ENCODE data around the gene GLRA2. TPM values are rescaled to one million over a fixed set of nuclear protein-coding genes. Genes with fewer than 3 reads are reported as not detected.
"Not testable (repeated sequence)": the region's sequence is repeated elsewhere in the genome, so short reads cannot be mapped to it uniquely, and the experiment has no call there.

Gene GLRA2
- polyA plus RNA-seq, 1 donor, result 1.0 TPM

DNA sequence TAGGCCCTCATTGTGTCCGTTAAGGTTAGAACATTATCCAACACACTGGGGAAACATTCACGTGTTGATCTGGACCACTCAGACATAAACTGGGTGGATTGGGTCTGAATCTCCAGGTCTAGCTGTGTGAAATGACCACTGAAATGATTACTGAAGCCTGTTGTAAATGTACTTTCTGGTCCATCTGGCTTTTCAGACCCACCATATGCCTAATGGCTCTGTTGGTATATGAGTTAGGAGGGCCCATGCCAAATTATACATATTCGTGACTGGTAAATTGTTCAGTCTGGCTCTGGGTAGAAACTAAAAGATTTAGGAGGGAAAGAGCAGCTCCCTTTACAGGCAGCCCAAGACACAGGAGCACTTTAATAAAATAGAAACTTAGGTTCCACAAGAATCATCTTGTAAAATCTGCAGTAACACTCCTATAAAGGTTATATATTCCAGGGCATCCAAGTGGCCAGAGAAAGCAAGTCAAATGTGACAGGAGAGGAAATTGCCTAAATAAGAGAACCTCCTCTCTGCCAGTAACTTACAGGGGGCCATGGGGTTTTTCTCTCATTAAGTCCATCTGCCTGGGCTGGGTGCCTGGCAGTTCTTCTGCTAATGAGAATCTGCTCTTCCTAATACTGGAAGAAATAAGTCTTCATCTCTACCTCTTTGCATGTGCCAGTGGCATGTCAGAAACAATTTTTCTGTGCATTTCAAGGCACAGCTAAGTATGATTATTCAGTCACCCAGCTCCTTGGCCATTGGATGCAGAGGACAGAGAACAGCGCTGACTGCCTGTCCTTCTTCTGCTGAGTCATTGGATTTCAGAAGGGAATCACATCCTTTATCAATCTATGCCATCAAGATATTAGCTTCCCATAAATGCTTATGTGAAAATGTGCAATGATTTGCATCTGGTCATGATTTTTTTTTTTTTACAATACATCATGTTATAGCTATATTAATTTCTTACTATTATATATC is 112.6 kb downstream of the GLRA2 start:
- Histone ChIP-seq H3K36me3 (ENCODE audit: control insufficient read depth, insufficient read depth, low read length) (no peaks in the 10 kb centered on the region), H3K27me3 (ENCODE audit: control insufficient read depth, insufficient read depth, low read length) (no peaks in the 10 kb centered on the region), H3K9me3 (ENCODE audit: control insufficient read depth, low read depth, low read length) (no peaks in the 10 kb centered on the region), H3K27ac (ENCODE audit: low read length) (no peak overlapping the region), H3K4me3 (ENCODE audit: low read length) (no peak overlapping the region), H3K4me1 (ENCODE audit: control insufficient read depth, insufficient read depth, low read length) (no peaks in the 10 kb centered on the region)
- no peak for DNase-seq
- WGBS (ENCODE audit: insufficient coverage, low lambda C conversion rate), result no CpG with 5 or more reads among the region's 4 CpGs

DNA sequence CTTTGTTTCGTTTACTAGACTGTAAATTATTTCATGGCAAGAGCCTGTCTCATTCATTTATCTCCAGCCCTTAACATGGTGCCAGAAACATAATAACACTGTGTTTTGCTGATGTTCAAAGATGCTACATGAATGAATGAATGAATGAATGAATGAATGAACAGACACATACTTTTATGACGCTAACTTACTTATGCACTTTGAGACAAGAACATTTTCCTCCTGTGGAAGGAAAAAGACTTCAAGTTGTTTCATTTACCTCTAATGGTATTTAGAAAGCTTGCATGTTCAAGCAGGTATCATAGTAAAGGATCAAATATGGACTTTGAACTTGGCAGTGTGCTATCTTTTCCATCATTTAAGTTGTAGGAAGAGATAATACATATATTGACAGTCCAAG is 131.6 kb downstream of the GLRA2 start:
- WGBS (ENCODE audit: insufficient coverage, low lambda C conversion rate), result no CpG with 5 or more reads among the region's 2 CpGs

DNA sequence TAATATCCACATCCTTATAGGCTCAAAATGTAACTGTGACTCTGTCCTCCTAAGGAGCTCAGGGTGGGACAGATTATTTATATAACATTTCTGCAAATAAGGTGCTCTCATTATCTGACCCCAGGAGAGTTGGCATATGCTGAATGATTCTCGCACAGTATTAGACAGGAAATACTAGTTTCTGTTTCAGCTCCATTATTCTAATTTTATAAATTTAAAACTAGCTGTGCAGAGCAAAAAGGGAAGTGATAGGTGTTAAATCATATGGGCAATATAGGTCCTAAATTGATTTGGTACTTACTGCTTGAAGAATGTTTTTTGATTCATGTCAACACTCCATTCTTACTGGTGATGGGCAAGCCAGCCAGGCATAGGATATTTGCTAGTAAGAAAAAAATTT is 141.5 kb downstream of the GLRA2 start:
- Histone ChIP-seq H3K27me3 (ENCODE audit: control insufficient read depth, insufficient read depth, low read length) (no peaks in the 10 kb centered on the region), H3K4me1 (ENCODE audit: control insufficient read depth, insufficient read depth, low read length) (peaks cover 7% of the 10 kb centered on the region), H3K27ac (ENCODE audit: low read length) (no peak overlapping the region), H3K9me3 (ENCODE audit: control insufficient read depth, low read depth, low read length) (no peaks in the 10 kb centered on the region), H3K36me3 (ENCODE audit: control insufficient read depth, insufficient read depth, low read length) (no peaks in the 10 kb centered on the region), H3K4me3 (ENCODE audit: low read length) (no peak overlapping the region)
- DNase-seq, result no peak
- WGBS (ENCODE audit: insufficient coverage, low lambda C conversion rate), result no CpG with 5 or more reads among the region's 1 CpG

More for the DNA sequence above, 131.6 kb downstream of the GLRA2 start:
- no peak for DNase-seq
- Histone ChIP-seq H3K4me1 (ENCODE audit: control insufficient read depth, insufficient read depth, low read length) (peaks cover 3% of the 10 kb centered on the region), H3K27ac (ENCODE audit: low read length) (no peak overlapping the region), H3K9me3 (ENCODE audit: control insufficient read depth, low read depth, low read length) (no peaks in the 10 kb centered on the region), H3K36me3 (ENCODE audit: control insufficient read depth, insufficient read depth, low read length) (no peaks in the 10 kb centered on the region), H3K27me3 (ENCODE audit: control insufficient read depth, insufficient read depth, low read length) (no peaks in the 10 kb centered on the region), H3K4me3 (ENCODE audit: low read length) (no peak overlapping the region)

DNA sequence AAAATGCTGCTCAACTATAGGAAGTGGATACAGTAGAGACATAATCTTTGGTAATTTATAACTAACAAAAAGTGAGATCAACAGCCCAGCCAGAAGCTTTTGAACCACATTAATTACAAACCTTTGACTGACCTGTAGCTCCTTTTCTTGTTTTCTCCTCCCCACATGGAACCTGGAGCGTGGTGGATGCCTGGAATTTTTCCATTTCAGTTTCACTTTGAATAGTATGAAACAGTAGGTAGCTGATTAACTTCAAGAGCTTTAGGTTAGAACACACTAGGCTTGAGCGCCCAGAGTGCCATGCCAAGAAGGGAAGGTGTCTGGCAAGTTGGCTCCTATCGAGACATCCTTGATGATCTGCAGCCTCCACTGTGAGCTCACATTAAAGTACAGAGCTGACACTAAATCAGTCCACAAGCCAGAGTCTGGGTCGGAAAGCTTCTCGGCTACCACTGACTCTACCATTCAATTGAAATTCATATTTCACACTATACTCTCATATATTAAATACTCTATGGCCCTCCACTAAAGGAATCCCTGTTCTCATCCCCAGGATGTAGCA is 143.4 kb downstream of the GLRA2 start:
- H3K27me3 ChIP-seq (ENCODE audit: control insufficient read depth, insufficient read depth, low read length), result no peaks in the 10 kb centered on the region

DNA sequence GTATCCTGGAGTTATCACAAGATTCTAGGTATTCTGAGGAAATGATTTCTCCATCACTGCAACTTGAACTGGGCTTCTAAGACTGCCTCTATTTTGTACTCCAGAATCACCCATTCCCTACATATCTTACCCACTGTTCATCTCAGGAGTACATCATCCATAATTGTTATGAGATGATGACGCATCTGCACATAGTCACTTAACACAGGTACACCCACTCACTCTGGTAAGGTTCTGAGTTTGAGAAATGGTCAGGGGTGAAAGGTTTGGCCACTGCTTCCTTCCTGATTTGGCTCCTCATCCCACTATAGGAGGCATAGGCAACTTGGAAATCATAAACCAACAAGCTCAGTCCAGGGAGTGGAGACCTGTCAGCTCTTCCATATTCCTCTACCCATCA is 143.9 kb downstream of the GLRA2 start:
- H3K27ac ChIP-seq (ENCODE audit: low read length), result peak overlapping the region; percentile 31
- no peaks in the 10 kb centered on the region for H3K36me3 ChIP-seq (ENCODE audit: control insufficient read depth, insufficient read depth, low read length)
- no peaks in the 10 kb centered on the region for H3K27me3 ChIP-seq (ENCODE audit: control insufficient read depth, insufficient read depth, low read length)
- no peak for DNase-seq
- no CpG with 5 or more reads among the region's 1 CpG for WGBS (ENCODE audit: insufficient coverage, low lambda C conversion rate)
- H3K4me3 ChIP-seq (ENCODE audit: low read length), result no peak overlapping the region
- H3K9me3 ChIP-seq (ENCODE audit: control insufficient read depth, low read depth, low read length), result no peaks in the 10 kb centered on the region
- H3K4me1 ChIP-seq (ENCODE audit: control insufficient read depth, insufficient read depth, low read length), result peaks cover 4% of the 10 kb centered on the region

More for the DNA sequence above, 143.4 kb downstream of the GLRA2 start:
- no peaks in the 10 kb centered on the region for H3K36me3 ChIP-seq (ENCODE audit: control insufficient read depth, insufficient read depth, low read length)
- H3K9me3 ChIP-seq (ENCODE audit: control insufficient read depth, low read depth, low read length), result no peaks in the 10 kb centered on the region
- peak in 1 of 2 donors; percentile 24 for DNase-seq
- no peak overlapping the region for H3K4me3 ChIP-seq (ENCODE audit: low read length)
- H3K4me1 ChIP-seq (ENCODE audit: control insufficient read depth, insufficient read depth, low read length), result peaks cover 4% of the 10 kb centered on the region
- no peak overlapping the region for H3K27ac ChIP-seq (ENCODE audit: low read length)
- WGBS (ENCODE audit: insufficient coverage, low lambda C conversion rate), result no CpG with 5 or more reads among the region's 5 CpGs

DNA sequence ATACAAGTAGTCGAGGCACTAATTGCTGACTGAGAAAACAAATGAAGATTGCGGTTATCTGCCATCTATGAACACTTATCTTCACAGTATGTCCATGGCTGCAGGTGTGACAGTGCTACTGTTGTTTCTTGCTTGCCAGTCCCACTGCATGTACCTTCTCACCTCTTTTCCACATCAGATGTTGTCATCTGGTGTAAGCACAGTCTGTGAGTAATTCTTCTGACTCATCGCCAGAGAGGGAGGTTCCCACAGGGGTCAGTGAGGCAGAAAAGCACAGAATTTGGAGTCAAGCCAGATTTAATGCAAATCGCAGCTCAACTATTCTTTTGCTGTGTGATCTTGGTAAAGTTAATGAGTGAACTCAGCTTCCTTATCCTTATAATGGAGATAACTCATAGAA is 144.4 kb downstream of the GLRA2 start:
- peaks cover 4% of the 10 kb centered on the region for H3K4me1 ChIP-seq (ENCODE audit: control insufficient read depth, insufficient read depth, low read length)
- no peaks in the 10 kb centered on the region for H3K9me3 ChIP-seq (ENCODE audit: control insufficient read depth, low read depth, low read length)
- H3K36me3 ChIP-seq (ENCODE audit: control insufficient read depth, insufficient read depth, low read length), result no peaks in the 10 kb centered on the region
- peak overlapping the region; percentile 31 for H3K27ac ChIP-seq (ENCODE audit: low read length)
- H3K4me3 ChIP-seq (ENCODE audit: low read length), result no peak overlapping the region
- no CpG with 5 or more reads among the region's 4 CpGs for WGBS (ENCODE audit: insufficient coverage, low lambda C conversion rate)
- peak; percentile 66 to 78 for DNase-seq
- H3K27me3 ChIP-seq (ENCODE audit: control insufficient read depth, insufficient read depth, low read length), result no peaks in the 10 kb centered on the region

DNA sequence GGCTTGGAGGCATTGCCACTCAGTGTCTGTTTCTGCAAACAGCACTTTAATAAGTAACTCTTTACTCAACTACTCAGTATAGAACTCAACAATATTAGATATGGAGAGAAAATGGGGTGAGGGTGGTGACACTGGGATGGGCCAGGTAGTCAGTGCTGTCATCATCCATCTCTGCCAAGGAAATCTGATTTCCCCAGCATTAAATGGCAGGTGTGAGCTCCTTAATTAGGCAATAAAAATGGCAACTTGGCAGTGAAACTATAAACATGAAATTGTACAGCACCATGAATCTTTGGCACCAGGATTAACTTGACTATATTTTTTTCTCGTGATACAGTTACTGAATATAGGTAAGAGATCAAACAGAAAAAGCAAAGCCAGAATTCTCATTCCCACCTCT is 146.2 kb downstream of the GLRA2 start:
- Histone ChIP-seq H3K4me1 (ENCODE audit: control insufficient read depth, insufficient read depth, low read length) (no peaks in the 10 kb centered on the region), H3K9me3 (ENCODE audit: control insufficient read depth, low read depth, low read length) (no peaks in the 10 kb centered on the region), H3K36me3 (ENCODE audit: control insufficient read depth, insufficient read depth, low read length) (no peaks in the 10 kb centered on the region), H3K4me3 (ENCODE audit: low read length) (no peak overlapping the region), H3K27me3 (ENCODE audit: control insufficient read depth, insufficient read depth, low read length) (no peaks in the 10 kb centered on the region), H3K27ac (ENCODE audit: low read length) (no peak overlapping the region)
- DNase-seq, result no peak
- no CpG with 5 or more reads among the region's 1 CpG for WGBS (ENCODE audit: insufficient coverage, low lambda C conversion rate)

DNA sequence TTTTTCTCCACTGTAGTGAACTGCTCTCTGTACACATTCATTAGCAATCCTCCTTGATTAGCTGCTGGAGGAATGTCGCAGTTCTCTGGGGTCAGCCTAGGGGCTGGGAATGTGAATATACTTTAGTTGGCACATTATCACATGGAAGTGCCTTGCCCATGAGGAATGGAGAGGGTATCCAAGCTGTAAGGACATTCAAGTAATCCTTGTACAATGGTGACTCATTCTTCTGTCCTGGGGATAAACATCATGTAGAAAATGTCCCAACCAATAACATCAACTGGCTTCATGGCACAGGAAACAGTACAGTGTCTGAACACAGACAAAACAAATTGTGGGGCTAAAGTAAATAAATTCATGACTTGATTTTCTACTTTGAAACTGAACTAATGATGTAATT is 147.1 kb downstream of the GLRA2 start:
- no peaks in the 10 kb centered on the region for H3K4me1 ChIP-seq (ENCODE audit: control insufficient read depth, insufficient read depth, low read length)
- no peak overlapping the region for H3K4me3 ChIP-seq (ENCODE audit: low read length)
- no peaks in the 10 kb centered on the region for H3K9me3 ChIP-seq (ENCODE audit: control insufficient read depth, low read depth, low read length)
- no peak overlapping the region for H3K27ac ChIP-seq (ENCODE audit: low read length)
- H3K36me3 ChIP-seq (ENCODE audit: control insufficient read depth, insufficient read depth, low read length), result no peaks in the 10 kb centered on the region
- DNase-seq, result no peak
- no CpG with 5 or more reads among the region's 1 CpG for WGBS (ENCODE audit: insufficient coverage, low lambda C conversion rate)
- no peaks in the 10 kb centered on the region for H3K27me3 ChIP-seq (ENCODE audit: control insufficient read depth, insufficient read depth, low read length)

DNA sequence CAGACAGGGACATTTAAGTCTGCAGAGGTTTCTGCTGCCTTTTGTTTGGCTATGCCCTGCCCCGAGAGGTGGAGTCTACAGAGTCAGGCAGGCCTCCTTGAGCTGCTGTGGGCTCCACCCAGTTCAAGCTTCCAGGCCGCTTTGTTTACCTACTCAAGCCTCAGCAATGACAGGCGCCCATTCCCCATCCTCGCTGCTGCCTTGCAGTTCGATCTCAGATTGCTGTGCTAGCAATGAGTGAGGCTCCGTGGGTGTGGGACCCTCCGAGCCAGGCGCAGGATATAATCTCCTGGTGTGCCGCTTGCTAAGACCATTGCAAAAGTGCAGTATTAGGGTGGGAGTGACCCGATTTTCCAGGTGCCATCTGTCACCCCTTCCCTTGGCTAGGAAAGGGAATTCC is 159.0 kb downstream of the GLRA2 start:
- not testable (repeated sequence) for DNase-seq; H3K36me3 ChIP-seq (ENCODE audit: control insufficient read depth, insufficient read depth, low read length); H3K27ac ChIP-seq (ENCODE audit: low read length); H3K4me1 ChIP-seq (ENCODE audit: control insufficient read depth, insufficient read depth, low read length); H3K9me3 ChIP-seq (ENCODE audit: control insufficient read depth, low read depth, low read length); H3K4me3 ChIP-seq (ENCODE audit: low read length); H3K27me3 ChIP-seq (ENCODE audit: control insufficient read depth, insufficient read depth, low read length)
- no CpG with 5 or more reads among the region's 10 CpGs for WGBS (ENCODE audit: insufficient coverage, low lambda C conversion rate)

DNA sequence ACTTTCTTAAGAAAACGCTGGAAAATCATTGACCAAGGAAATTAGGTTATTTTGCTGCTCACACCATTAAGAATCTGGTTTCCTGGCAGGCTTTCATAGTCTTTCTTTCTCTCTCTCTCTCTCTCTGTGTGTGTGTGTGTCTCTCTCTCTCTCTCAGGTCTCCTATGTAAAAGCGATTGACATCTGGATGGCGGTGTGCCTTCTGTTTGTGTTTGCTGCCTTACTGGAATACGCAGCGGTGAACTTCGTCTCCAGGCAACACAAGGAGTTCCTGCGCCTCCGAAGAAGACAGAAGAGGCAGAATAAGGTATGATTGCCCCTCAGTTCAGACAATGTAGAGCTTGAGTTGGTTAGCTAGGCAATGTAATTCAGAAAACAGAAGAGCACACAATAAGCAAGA is 161.2 kb downstream of the GLRA2 start:
- Histone ChIP-seq H3K4me1 (ENCODE audit: control insufficient read depth, insufficient read depth, low read length) (no peaks in the 10 kb centered on the region), H3K9me3 (ENCODE audit: control insufficient read depth, low read depth, low read length) (no peaks in the 10 kb centered on the region), H3K36me3 (ENCODE audit: control insufficient read depth, insufficient read depth, low read length) (no peaks in the 10 kb centered on the region), H3K27ac (ENCODE audit: low read length) (no peak overlapping the region), H3K27me3 (ENCODE audit: control insufficient read depth, insufficient read depth, low read length) (no peaks in the 10 kb centered on the region), H3K4me3 (ENCODE audit: low read length) (no peak overlapping the region)
- WGBS (ENCODE audit: insufficient coverage, low lambda C conversion rate), result no CpG with 5 or more reads among the region's 8 CpGs
- peak in 1 of 2 donors; percentile 14 for DNase-seq
